Erythroblast (primary cell): ENCODE measurements around the gene NKX1-1.

ENCODE experiments used
- DNase-seq, 2 experiments: peaks; one replicate each; lab custom pipeline; 2025; lab: John Stamatoyannopoulos, UW
- GATA1 ChIP-seq: IDR thresholded peaks from 2 replicates; pipeline ENCODE4 v1.6.1; 2011; ENCODE audit warnings: low read depth, mild to moderate bottlenecking, control low read depth, low read length, moderate library complexity
- POLR2A ChIP-seq: IDR thresholded peaks from 2 replicates; pipeline ENCODE4 v1.6.1; 2011; ENCODE audit warnings: mild to moderate bottlenecking, low read length

The NKX1-1 gene

GRCh38 chr4:1371176-1372165 lies 34.8 kb downstream of the NKX1-1 start:
- TF ChIP-seq POLR2A, result no peak
- no peak for TF ChIP-seq GATA1

DNA sequence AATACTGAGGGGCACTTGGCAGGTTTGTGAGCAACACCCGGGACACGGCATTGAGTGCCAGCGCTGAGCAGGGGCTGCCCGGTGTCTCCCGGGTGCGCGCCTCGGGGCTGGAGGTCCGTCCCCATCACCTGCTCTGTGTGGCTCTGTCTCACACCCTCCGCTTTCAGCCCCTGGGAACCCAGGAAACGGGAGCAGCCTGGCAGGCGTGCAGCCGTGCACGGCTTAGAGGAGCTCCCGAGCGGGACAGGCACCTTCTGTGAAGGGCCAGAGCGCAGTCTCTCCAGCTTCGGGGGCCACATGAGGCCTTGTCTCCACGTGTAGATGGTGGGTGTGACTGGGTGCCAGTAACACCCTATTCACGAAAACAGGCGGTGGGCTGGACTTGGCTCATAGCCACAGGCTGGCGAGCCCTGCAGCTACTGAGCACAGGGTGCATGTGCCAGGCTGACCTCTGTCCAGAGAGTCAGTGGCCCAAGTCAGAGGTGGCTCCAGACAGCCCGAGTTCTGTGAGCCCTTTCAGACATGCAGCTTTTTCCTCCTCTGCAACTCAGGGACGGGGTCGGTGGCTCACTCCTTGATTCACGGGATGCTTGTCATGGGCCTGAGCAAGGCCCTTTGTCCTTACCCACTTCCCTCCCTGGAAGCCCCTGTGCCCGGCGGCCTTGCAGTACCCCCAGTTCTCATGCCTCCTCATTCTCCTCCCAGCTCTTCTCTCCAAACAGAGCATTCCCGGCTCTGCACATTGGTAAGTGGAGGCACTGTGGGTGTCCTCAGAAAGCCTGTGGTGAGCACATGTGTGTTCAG lies 35.7 kb downstream of the NKX1-1 start:
- no peak for DNase-seq
- TF ChIP-seq POLR2A (no peak), GATA1 (no peak)

More at GRCh38 chr4:1371176-1372165, 34.8 kb downstream of the NKX1-1 start:
- DNase-seq, result no peak

DNA sequence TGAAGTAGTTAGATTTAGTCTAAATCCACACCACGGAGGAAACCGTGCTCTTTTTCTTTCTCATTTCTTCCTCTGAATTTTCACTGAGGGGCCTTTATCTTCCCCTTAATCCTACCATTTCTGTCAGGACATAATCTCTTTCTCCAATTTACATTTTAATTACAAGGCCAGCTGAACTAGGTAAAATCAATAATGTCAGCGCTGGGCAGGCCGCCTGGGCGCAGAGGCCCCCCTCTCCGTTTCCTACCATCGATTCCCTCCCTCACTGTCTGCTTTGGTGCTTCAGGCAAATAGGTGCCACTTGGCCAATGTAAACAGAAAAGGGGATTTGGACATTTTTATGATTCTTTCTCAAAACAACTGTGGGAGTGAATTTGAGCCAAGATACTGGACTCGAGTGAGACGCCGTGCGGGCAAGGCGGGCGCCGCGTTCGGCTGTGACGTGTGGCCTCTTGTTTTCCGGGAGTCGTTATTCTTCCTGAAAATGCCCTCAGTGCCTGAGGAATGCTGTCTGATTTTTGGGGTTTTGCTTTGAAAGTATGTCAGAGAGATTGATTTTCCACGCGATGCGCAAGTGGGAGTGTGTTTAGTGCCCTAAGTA lies 36.7 kb downstream of the NKX1-1 start:
- no peak for DNase-seq

GRCh38 chr4:1369091-1369450 lies 37.2 kb downstream of the NKX1-1 start:
- DNase-seq, result no peak
- no peak for TF ChIP-seq POLR2A

More for the DNA sequence above, 36.7 kb downstream of the NKX1-1 start:
- TF ChIP-seq GATA1 (no peak), POLR2A (no peak)

- DNase-seq, result no peak
- no peak for TF ChIP-seq GATA1
- TF ChIP-seq POLR2A, result no peak
Measured at GRCh38 chr4:1368421-1369090, 37.7 kb downstream of the NKX1-1 start.

DNA sequence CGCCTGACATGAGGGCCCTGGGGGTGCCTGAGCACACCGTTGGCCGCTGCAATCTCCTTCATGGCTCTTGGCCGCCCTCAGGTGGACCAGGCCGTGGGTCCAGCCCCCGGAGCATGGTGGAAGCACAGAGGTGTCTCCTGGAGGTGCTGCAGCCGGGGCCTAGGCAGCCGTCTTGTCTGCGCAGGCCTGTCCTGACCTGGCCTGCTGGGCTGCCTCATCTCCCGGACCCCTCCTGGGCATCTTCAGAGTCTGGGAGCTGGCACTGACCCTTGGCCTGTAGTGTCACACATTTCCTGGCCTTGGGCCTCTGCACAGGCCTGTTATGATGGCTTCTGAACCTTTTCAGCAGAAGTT lies 38.3 kb downstream of the NKX1-1 start:
- TF ChIP-seq GATA1 (no peak), POLR2A (no peak)

DNA sequence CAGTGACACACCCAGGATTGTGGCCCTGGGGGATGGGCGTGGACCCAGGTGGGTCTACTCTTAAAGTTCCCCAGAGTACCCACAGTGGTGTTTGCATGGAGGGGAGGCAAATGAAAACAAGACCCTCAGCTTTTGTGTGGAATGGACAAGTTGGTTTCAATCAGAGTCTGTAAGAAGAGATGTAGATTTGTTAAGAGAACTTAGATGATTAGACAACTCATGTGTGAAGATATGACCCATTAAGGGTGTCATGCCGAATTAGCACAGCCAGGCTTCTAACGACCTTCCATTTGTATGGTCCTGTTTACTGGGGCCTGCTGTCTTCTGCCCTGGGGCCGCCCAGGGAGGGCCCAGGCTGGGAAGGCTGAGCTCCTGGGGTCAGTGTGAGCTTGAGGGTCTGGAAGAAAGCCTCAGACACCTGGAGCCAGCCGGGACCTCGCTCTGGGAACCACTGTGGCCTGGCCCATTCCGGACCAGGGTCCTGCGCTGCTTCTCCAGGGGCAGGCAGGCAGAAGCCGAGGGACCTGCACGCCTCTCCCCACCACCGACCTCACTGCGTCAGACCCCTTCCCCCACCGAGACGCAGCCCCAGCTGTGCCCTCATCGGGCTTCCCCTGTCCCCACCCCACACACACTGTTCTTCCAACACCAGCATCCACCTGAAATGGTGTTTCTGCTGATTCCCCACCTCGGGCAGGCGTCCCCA lies 38.9 kb downstream of the NKX1-1 start:
- no peak for TF ChIP-seq POLR2A
- TF ChIP-seq GATA1, result no peak
- no peak for DNase-seq

More for the DNA sequence above, 38.3 kb downstream of the NKX1-1 start:
- DNase-seq, result no peak

DNA sequence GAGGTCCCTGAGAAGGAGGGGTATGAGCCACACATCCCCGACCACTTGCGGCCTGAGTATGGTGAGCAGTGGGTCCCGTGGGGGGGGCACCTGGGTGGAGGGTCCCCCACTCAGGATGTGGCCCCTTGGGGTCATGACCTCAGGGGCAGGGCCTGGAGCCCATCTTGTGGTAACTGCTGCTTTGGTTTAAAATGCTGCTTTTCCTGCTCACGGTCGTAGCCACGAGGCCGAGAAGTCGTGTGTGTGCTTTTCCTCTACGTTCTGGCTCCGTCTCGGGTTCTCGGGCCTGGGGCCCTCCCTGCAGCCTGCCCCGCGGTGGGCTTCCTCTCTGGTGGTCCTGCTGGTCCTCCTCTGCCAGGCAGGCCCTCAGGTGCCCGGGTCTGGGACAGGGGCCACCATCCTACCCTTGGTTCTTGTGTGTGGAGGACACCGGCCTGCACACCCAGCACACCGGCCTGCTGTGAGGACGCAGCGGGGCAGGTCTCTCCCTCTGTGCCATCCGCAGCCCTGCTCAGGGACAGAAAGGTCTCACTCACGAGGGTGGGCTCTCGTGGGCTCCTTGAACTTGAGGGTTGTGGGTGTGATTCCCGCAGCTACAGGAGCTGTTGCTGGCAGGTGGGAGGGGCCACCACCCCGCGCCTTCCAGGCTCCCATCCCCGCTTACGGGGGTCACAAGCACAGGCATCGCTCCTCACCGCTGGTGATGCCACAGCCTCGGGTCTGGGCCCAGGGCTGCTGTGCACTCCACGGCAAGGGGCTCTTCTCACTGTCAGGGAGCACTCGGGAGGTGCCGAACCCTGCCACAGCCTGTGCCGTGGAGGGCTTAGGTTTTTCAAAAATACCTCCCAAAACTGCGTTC lies 39.6 kb downstream of the NKX1-1 start:
- no peak for DNase-seq
- no peak for TF ChIP-seq POLR2A
- TF ChIP-seq GATA1, result no peak

DNA sequence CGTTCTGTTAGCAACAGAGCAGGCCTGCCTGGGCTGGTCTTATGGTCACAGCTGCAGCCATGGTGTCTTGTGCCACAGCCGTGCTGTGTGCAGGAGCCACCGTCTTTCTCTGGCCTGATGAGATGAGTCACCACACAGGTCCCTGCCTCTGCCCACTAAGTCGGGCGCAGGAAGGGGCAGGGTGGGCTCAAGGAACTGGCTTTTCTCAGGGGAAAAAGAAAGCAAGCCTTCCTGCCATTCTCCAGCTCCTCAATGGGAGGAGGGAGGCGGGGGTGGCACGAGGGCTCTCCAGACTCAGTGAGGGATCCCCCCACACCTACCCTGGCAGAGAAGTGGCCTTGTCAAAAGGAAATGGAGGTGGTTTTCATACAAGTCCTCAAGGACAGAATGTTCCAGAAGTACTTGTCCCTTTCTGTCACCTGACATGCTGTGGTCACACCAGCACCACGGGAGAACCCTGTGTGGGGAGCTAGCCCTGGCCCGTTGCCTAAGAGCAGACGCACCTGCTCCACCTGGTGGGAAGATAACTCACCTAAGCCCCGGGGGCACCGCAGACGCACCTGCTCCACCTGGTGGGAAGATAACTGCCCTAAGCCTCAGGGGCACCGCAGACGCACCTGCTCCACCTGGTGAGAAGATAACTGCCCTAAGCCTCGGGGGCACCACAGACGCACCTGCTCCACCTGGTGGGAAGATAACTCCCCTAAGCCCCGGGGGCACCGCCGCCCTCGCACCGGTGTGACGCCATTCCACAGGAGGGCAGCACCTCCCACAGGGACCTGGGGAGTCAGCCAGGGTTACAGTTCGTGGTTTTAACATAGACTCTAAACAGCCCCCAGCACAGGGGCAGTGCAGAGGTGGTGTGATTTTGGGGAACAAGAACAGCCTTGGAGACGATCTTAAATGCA lies 40.7 kb downstream of the NKX1-1 start:
- TF ChIP-seq GATA1 (no peak), POLR2A (no peak)
- no peak for DNase-seq

DNA sequence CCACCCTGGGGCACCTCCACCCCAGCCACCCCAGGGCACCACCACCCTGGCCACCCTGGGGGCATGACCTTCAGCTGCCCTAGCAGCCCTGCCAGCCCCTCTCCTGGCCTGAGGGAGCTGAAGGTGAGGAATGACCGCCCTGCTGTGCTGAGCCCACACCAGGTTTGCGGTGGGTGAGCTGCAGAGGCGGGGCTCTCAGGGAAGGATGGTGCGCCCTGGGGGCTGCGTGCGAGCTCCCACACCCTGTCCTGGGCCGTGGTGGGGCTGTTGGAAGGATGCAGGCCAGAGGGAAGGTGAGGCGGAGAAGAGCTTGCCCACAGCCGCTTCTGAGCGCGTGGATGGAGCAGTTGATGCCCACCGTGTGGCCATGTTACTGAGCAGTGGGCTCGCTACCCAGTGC lies 41.5 kb downstream of the NKX1-1 start:
- TF ChIP-seq GATA1 (no peak), POLR2A (no peak)
- DNase-seq, result no peak

- no peak for DNase-seq
- TF ChIP-seq GATA1 (no peak), POLR2A (no peak)
Measured at GRCh38 chr4:1364217-1364616, 42.0 kb downstream of the NKX1-1 start.
